ENCODE measurements around the gene DAB2IP.

Gene DAB2IP

GRCh38 chr9:121651295-121652020 is at the start of gene DAB2IP:
Gene DAB2IP (plus strand): TSS chr9:121651634. CDS start chr9:121651776, 142 bp downstream.
- peaks cover 0 to 2% of the 10 kb centered on the region in 2 experiments; a peak in 1 of 3 replicates for H3K36me3 ChIP-seq (ENCODE audit: control insufficient read depth in 2 of 2, insufficient read depth in 1 of 2, low read length in 2 of 2)
- CTCF ChIA-PET, result interaction anchor here (0.7 to 3.2 kb wide), 7 partner anchors 11 to 106 kb away, joined by 3 to 11 read pairs (median 4); no protein-coding TSS in a partner anchor
- TF ChIP-seq YY1 (tag by site-specific recombination; IDR thresholded peaks at IDR 0.05), result no peak
- no peak for TF ChIP-seq ZNF792 (tag by site-specific recombination; IDR thresholded peaks at IDR 0.05)
- TF ChIP-seq REPIN1 (tag by site-specific recombination; IDR thresholded peaks at IDR 0.05; ENCODE audit: low read depth), result no peak
- TF ChIP-seq ZNF223 (tag by site-specific recombination; IDR thresholded peaks at IDR 0.05), result no peak
- peak; percentile 61 for TF ChIP-seq ZBTB26 (tag by site-specific recombination; optimal IDR thresholded peaks at IDR 0.05)
- TF ChIP-seq PRDM6 (tag by site-specific recombination; IDR thresholded peaks at IDR 0.05), result no peak
- TF ChIP-seq ZNF280C (tag by site-specific recombination; IDR thresholded peaks at IDR 0.05), result no peak
- no peak for TF ChIP-seq ZBTB49 (tag by site-specific recombination; IDR thresholded peaks at IDR 0.05; ENCODE audit: low read depth)
- TF ChIP-seq BCL11A (tag by site-specific recombination; IDR thresholded peaks at IDR 0.05; ENCODE audit: low read depth), result no peak
- TF ChIP-seq ZNF449 (tag by site-specific recombination; IDR thresholded peaks at IDR 0.05), result no peak
- peak; percentile 34 for TF ChIP-seq GLIS1 (tag by site-specific recombination; IDR thresholded peaks at IDR 0.05)
- peak; percentile 68; the same call in 1 of the 2 replicates for TF ChIP-seq KLF10 (tag by site-specific recombination; IDR thresholded peaks at IDR 0.05)
- no peak; the same call in 1 of the 2 replicates for TF ChIP-seq ZNF335 (tag by site-specific recombination; conservative IDR thresholded peaks at IDR 0.05)
- peak; percentile 22; the same call in 1 of the 2 replicates for TF ChIP-seq ZNF398 (tag by site-specific recombination; IDR thresholded peaks at IDR 0.05)
- no peak for TF ChIP-seq ZNF132 (tag by site-specific recombination; IDR thresholded peaks at IDR 0.05; ENCODE audit: borderline replicate concordance)
- TF ChIP-seq ZBTB17 (tag by site-specific recombination; IDR thresholded peaks at IDR 0.05), result 0 out of 2 replicates have a peak, but pooled peaks have one; percentile 26
- no peak for TF ChIP-seq ZNF544 (tag by site-specific recombination; IDR thresholded peaks at IDR 0.05)
- TF ChIP-seq ZNF558 (tag by site-specific recombination; IDR thresholded peaks at IDR 0.05), result no peak
- no peak for TF ChIP-seq ZNF2 (tag by site-specific recombination; IDR thresholded peaks at IDR 0.05)
- TF ChIP-seq GLI4 (tag by site-specific recombination; IDR thresholded peaks at IDR 0.05), result no peak
- no peak for TF ChIP-seq PBX3 (CRISPR knock-in tag; IDR thresholded peaks at IDR 0.05)

More at GRCh38 chr9:121651295-121652020, at the start of gene DAB2IP:
- Histone ChIP-seq H3K9me3 (ENCODE audit: control insufficient read depth, insufficient read depth, low read depth, low read length) (no peaks in the 10 kb centered on the region), H3K27ac (ENCODE audit: extremely low read depth, low read depth, low read length) (peak within 1 kb of the TSS; percentile 68; the same call in 1 of the 2 replicates), H3K4me3 (ENCODE audit: low read depth, low read length) (peak within 1 kb of the TSS; percentile 59), H3K4me1 (ENCODE audit: control insufficient read depth, insufficient read depth, low read length) (peaks cover 13% of the 10 kb centered on the region)
- POLR2A ChIA-PET, result interaction anchor here (0.7 to 1.1 kb wide), 2 partner anchors 11 to 39 kb away, joined by 4 read pairs; no protein-coding TSS in a partner anchor
